GM19324 (cell line): ENCODE data around the gene DPF3.

ENCODE experiments used
- ATAC-seq: cut with Tn5 transposase; IDR thresholded peaks from one replicate; pipeline ENCODE4 v1.9.1; 2021; ENCODE audit warnings: mild to moderate bottlenecking, moderate library complexity; ENCODE audit not compliant: unreplicated experiment, low FRiP score

The DPF3 gene

DNA sequence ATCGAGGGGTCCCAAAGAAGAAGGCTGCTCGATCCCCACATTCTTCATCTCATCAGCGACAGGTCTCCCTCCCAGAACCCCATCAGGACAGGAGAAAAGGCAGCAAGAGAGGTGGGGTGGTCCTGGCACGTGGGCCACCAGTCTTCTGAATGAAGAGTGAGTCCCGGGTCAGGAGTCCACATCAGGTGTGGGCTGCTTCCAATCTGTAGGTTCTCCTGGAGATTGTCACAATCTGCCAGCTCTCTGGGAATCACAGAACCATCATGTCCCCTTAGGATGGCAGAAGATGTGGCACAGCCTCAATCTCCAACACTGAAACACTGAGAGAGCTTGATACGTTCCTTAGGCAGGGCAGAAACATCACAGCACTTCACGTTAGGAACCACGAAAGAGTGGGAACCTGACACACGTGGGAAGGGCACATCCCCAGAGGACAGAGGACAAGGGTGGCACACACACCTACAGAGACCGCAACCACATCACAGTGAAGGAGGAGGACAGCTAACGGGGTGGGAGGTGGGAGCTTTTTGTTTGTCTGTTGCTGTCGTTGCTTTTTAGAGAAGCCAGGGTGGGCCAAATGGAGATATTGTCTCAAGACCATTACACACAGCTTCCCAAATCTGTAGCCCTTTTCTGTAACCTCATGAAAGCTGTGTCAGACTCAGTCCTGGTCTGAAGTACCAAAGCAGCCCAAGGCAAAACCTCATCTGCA is 284.5 kb downstream of the DPF3 start:
- ATAC-seq: no peak

GRCh38 chr14:72608391-72609204 is 285.3 kb downstream of the DPF3 start:
- ATAC-seq: no peak

DNA sequence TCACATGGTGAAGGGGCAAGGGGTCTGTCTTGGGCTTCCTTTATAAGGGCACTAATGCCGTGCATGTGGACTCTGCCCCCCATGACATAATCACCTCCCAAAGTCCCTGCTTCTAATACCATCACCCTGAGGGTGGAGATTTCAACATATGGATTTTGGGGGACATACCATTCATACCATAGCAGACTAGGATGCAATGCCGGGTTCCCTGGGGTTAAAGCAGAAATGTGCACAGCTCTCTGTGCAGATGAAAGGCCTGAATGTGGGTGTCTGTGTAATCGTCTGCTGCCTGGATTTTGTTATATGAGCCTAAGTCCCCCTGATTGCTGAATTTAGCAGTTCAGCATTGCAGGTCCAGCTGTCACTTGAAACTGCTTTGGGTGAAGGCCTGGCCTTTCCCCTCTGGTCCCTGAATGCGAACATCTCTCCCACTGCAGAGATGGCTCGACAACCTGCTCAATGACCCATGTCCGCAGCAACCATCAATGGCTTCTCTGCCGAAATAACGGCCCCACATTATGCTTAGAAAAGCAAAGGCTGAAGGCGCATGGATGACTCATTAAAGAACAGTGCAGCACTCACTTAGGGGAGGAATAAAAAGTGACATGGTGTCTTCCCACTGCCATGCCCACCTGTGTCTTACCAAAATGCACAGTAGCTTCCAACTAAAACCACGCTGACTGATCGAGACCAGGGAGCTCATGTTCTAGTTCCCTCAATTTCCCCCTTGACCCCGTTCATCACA is 286.3 kb downstream of the DPF3 start:
- ATAC-seq: no peak

DNA sequence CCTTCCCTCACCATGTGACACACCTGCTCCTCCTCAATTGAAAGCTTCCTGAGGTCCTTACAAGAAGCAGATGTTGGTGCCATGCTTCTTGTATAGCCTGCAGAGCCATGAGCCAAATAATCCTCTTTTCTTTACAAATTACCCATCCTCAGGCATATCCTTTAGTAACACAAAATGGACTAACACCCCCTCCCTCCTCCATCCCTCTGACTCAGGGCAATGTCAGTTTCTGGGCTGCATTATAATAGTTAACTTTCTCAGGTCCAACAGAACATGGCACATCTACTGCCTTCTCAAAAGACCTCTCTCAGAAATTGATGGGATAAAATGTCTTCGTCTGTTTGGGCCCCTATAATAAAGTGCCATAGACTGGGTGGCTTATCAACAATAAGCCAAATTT is 287.0 kb downstream of the DPF3 start:
- ATAC-seq: no peak

GRCh38 chr14:72605921-72606220 is 288.0 kb downstream of the DPF3 start:
- ATAC-seq: no peak

GRCh38 chr14:72605096-72605920 is 288.6 kb downstream of the DPF3 start:
- no peak for ATAC-seq

GRCh38 chr14:72604133-72604532 is 289.8 kb downstream of the DPF3 start:
- ATAC-seq: no peak

- no peak for ATAC-seq
Measured at GRCh38 chr14:72603639-72604038, 290.3 kb downstream of the DPF3 start.

- no peak for ATAC-seq
Measured at GRCh38 chr14:72600551-72601330, 293.2 kb downstream of the DPF3 start.

DNA sequence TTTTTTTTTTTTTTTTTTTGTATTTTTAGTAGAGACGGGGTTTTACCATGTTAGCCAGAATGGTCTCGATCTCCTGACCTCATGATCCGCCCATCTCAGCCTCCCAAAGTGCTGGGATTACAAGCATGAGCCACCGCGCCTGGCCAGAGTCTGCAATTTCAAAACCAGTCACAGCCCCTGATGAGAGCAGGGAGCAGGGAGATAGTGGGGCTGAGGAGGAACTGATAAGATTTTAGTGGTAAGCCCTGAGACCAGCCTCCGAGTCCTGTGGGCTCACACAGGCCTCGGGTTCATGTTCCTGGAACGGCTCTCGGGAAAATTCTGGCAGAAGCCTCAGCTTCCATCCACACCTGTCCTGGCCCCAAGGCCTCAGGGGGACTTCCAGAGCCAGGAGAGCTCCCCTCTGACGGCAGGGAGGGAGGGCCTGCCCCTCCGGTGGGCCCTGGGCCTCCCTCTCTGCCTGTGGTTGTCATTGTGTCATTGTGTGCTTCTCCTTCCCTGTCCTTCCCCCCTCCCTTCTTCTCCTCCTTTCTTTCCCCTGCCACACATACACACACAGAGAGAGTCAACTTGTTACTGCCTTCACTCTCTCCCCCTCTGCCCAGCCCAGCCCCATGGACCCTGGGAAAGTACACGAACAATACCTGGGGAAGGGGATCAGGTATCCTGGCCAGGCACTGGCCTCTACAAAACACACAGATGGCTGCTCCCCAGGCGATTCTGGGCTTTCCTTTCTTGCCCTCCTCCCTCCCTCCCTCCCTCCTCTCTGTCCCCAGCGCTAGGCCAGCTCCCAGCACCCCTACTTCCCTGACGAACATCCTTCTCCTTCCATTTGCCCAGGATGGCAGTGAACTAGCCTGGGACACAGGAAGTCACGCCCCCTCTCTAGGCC is 294.1 kb downstream of the DPF3 start:
- no peak for ATAC-seq

DNA sequence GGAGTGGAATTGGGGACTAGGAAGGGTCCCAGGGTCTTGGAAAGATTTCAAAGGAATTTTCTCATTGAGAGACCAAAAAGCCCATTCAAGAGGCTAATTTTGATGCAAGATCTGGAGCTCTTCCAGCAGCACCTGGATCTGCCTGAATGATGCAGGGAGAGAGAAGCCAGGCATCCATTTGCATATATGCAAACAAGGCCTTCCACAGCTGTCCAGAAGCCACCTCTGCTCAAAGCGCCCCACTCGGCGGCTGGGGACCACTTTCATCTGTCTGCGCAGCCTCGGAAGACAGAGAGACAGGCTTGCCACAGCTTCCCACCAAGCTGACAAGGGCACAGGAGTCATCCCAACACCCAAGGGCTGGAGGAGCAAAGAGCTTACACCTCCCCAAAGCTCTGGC is 295.6 kb downstream of the DPF3 start:
- ATAC-seq: no peak

DNA sequence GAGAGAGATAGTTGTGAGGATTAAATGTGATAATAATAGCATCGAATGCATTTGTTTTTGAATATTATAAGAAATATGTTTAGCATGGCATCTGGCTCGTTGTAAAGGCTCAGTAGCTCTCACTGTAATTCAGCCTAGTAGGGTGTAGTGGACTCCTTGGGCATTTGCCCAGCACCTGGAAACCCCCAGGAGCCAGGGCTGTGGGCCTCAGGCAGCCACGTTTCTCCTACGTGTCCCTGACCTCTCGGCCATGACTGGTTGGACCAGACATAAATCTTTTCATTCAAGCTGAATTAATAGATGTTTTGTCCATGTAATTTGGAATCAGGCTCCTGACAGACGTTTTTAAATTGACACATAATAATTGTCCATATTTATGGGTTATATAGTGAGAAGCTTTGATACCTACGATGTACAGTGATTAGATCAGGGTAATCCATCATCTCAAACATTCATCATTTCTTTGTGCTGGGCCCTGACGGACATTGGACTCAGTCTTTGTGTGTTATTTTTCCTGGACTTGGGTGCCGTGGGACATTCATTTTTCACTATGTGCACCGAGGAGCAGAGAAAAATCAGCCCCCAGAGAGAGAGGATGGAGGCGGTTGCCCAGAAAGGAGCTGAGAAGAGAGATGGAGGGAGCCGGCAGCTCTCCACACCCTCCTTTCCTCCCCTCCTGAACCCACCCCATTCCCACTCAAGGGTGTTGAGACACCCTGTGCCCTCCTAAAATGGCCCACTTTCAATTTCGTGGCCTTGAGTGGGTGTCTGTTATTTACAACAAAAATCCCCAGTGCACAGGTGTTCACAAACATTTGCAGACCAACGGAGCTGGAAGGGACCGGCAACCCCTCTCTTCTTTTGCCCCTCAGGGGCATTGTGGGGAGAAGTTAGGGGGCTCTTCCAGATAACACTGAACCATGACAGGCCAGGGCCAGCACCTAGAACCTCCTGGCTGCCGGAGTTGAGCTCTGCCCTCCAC is 296.4 kb downstream of the DPF3 start:
- no peak for ATAC-seq

DNA sequence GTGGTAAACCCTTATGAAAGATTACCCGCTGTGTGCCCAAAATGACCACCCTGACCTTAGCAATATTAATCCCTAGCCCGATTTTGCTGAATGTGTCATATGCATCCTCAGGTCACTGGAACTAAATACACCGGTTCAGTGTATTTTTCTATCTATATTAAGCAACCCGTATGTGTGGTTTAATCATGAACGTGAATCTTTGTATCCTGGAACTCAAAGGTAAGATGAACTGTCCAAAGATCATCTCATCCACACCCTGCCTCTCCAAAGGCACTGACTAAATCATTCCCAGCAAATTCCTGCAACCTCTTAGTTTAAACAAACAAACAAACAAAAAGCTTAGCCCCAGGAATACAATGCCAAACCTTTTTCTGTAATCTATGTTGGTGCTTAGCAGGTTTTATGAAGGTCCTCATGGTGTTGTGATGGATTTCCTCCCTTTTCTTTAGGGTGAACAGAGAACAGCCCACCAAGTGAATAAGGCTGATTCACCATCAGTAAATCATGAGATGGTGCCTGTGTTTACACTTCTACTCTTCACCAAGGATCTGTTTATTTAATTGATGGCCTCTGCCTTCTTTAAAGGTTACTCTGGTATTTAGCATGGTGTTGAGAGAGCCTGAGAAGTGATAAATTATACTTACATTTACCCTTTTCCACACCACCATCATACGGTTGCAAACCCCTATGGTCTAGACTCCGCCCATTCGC is 298.6 kb downstream of the DPF3 start:
- no peak for ATAC-seq

DNA sequence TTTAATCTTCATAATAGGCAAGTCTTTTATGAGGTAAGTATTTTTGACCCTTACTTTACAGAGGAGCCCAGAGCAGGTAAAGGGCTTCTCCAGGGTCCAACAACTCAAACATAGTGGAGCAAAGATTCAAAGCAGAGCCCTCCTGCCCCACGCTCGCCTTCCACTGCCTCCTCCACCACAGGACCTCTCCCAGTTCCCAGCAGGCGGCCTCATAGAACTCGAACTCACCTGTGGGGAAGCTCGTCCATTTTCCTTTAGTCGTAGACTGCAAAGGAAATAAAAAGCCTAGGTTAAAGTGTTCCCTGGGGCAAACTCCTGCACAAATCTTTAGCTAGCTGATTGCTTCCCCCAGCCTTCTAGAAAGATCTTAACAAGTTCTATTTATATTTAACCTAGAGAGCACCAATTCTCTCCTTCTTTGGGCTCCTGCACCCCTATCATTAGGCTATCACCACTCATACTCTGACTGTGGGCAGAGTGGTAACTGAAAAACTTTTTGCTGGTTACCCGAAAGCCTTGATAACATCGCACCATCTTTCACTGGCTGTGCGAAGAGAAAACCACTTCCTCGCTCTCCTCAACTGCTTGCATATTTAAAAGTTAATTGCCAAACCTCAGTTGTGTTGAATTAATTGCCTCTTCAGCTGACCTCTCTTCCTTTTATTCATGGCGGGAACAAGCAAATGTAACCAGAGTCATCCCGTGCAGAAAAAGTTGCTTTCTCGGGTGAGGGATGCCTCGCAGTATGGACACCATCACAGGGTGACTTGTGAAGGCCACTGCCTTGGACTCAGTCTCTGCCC is 299.6 kb downstream of the DPF3 start:
- no peak for ATAC-seq

- ATAC-seq: no peak
Measured at GRCh38 chr14:72591391-72591790, 302.5 kb downstream of the DPF3 start.

DNA sequence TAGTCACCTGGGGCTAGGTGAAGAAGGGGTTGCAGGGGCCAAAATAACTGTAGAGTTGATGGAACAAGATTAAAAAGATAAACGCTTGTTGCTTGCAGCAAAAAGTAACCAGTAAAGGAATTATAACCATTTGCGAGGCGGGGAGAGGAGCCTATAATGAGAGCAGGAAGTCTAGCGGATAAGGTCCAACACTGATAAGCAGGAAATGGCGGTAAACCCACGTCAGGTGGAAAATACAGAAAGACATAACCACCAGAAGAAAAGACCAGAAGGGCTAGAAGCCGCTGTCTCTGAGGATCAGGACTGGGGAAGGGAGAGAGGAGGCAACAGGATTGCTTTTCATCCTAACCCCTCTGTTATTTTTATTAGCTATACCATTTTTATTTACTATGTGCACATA is 303.3 kb downstream of the DPF3 start:
- ATAC-seq: no peak
